ENCODE results near the gene ELFN2.
A peak's percentile ranks its signal among the peaks of the same experiment; 100 is the strongest.

Gene ELFN2

GRCh38 chr22:37462983-37463382, 35.7 kb upstream of the ELFN2 start:
- no peak for DNase-seq (ENCODE audit: low spot score)
- no peak for TF ChIP-seq CTCF (IDR thresholded peaks at IDR 0.05; ENCODE audit: borderline replicate concordance, control extremely low read depth, extremely low read depth, insufficient read depth, missing control alignments)
- in situ Hi-C loops (cut with MboI; ENCODE audit: low sequenced_read_pairs, unreplicated experiment), result no loop called here

GRCh38 chr22:37462436-37462835, 35.2 kb upstream of the ELFN2 start:
- in situ Hi-C loops (cut with MboI; ENCODE audit: low sequenced_read_pairs, unreplicated experiment), result no loop called here
- TF ChIP-seq CTCF (IDR thresholded peaks at IDR 0.05; ENCODE audit: borderline replicate concordance, control extremely low read depth, extremely low read depth, insufficient read depth, missing control alignments), result no peak
- DNase-seq (ENCODE audit: low spot score), result no peak

- no peak for TF ChIP-seq CTCF (IDR thresholded peaks at IDR 0.05; ENCODE audit: borderline replicate concordance, control extremely low read depth, extremely low read depth, insufficient read depth, missing control alignments)
- in situ Hi-C loops (cut with MboI; ENCODE audit: low sequenced_read_pairs, unreplicated experiment), result no loop called here
- no peak for DNase-seq (ENCODE audit: low spot score)
Measured at GRCh38 chr22:37461961-37462360, 34.7 kb upstream of the ELFN2 start.

- TF ChIP-seq CTCF (IDR thresholded peaks at IDR 0.05; ENCODE audit: borderline replicate concordance, control extremely low read depth, extremely low read depth, insufficient read depth, missing control alignments), result no peak
- in situ Hi-C loops (cut with MboI; ENCODE audit: low sequenced_read_pairs, unreplicated experiment), result no loop called here
Measured at GRCh38 chr22:37460684-37461083, 33.4 kb upstream of the ELFN2 start.

GRCh38 chr22:37459206-37459605, 31.9 kb upstream of the ELFN2 start:
- in situ Hi-C loops (cut with MboI; ENCODE audit: low sequenced_read_pairs, unreplicated experiment), result no loop called here
- no peak for TF ChIP-seq CTCF (IDR thresholded peaks at IDR 0.05; ENCODE audit: borderline replicate concordance, control extremely low read depth, extremely low read depth, insufficient read depth, missing control alignments)
- no peak for DNase-seq (ENCODE audit: low spot score)

More at GRCh38 chr22:37460684-37461083, 33.4 kb upstream of the ELFN2 start:
- DNase-seq (ENCODE audit: low spot score), result no peak

GRCh38 chr22:37457093-37457893, 30.0 kb upstream of the ELFN2 start:
- peak; percentile 89 for DNase-seq (ENCODE audit: low spot score)
- peak; percentile 89 for TF ChIP-seq CTCF (IDR thresholded peaks at IDR 0.05; ENCODE audit: borderline replicate concordance, control extremely low read depth, extremely low read depth, insufficient read depth, missing control alignments)
- in situ Hi-C loops (cut with MboI; ENCODE audit: low sequenced_read_pairs, unreplicated experiment), result no loop called here

Data from GM13976 (cell line).